Caco-2 (cell line): ENCODE results near the gene CLPTM1L. TPM values are rescaled to one million over a fixed set of nuclear protein-coding genes. Genes with fewer than 3 reads are reported as not detected.

Source experiments
- BruUV-seq: library from RNA; stranded (reverse); fragments of 400-500 nt; replicated peaks from 2 replicates; lab custom pipeline; 2021; lab: Mats Ljungman, UMichigan
- CTCF ChIA-PET: fragments of 300-600 bp; sonication (Branson Sonifier 250); formaldehyde crosslinking; loops from one replicate; lab custom pipeline; 2022; ENCODE audit warnings: antibody characterized with exemption; lab: Charles Lee
- POLR2A ChIA-PET: fragments of 300-600 bp; sonication (Branson Sonifier 250); formaldehyde crosslinking; loops from one replicate; lab custom pipeline; 2022; ENCODE audit warnings: antibody characterized with exemption; lab: Charles Lee
- DNase-seq, 2 experiments: peaks; one replicate each; pipeline versions ENCODE4 v3.0.0 to v3.0.0-alpha.2; 2020 to 2022
- H3K27me3 ChIP-seq: replicated peaks from 2 replicates; pipeline ENCODE4 v1.6.0; 2011; ENCODE audit warnings: low read length; ENCODE audit not compliant: control insufficient read depth, insufficient read depth
- H3K36me3 ChIP-seq: 2 replicates; pipeline ENCODE4 v1.5.1; 2011; ENCODE audit warnings: low read length; ENCODE audit not compliant: control insufficient read depth, insufficient read depth
- H3K4me1 ChIP-seq: fragments of 250-450 bp; sonication (Bioruptor Pico); 2 replicates; pipeline ENCODE4 v1.5.1; 2020; ENCODE audit warnings: mild to moderate bottlenecking
- H3K4me3 ChIP-seq: 2 replicates; pipeline ENCODE4 v1.5.1; 2011; ENCODE audit warnings: low read depth, mild to moderate bottlenecking, control low read depth, low read length
- H3K9me3 ChIP-seq: fragments of 250-450 bp; sonication (Bioruptor Pico); 2 replicates; pipeline ENCODE4 v1.5.1; 2020; ENCODE audit warnings: mild to moderate bottlenecking, moderate library complexity
- H3K27ac Mint-ChIP-seq: one replicate; pipeline ENCODE4 v1.8.0; 2022; ENCODE audit warnings: mixed read lengths; ENCODE audit not compliant: unreplicated experiment
- H3K27me3 Mint-ChIP-seq: one replicate; pipeline ENCODE4 v1.8.0; 2022; ENCODE audit warnings: mixed read lengths; ENCODE audit not compliant: insufficient read depth, unreplicated experiment
- H3K36me3 Mint-ChIP-seq: one replicate; pipeline ENCODE4 v1.8.0; 2022; ENCODE audit warnings: mild to moderate bottlenecking, mixed read lengths; ENCODE audit not compliant: insufficient read depth, unreplicated experiment
- H3K4me1 Mint-ChIP-seq: one replicate; pipeline ENCODE4 v1.8.0; 2022; ENCODE audit warnings: low read depth, mixed read lengths; ENCODE audit not compliant: unreplicated experiment
- H3K4me3 Mint-ChIP-seq: one replicate; pipeline ENCODE4 v1.8.0; 2022; ENCODE audit warnings: mild to moderate bottlenecking, moderate library complexity, mixed read lengths; ENCODE audit not compliant: unreplicated experiment
- H3K9me3 Mint-ChIP-seq: one replicate; pipeline ENCODE4 v1.8.0; 2022; ENCODE audit warnings: mixed read lengths; ENCODE audit not compliant: unreplicated experiment
- CTCF ChIP-seq, 2 experiments: fragments of 200-600 bp in 1 of 2; IDR thresholded peaks; 1 replicate in 1 of 2; 2 replicates in 1 of 2; pipeline versions ENCODE4 v1.5.1 to v1.8.0; 2011 to 2022; ENCODE audit warnings: antibody characterized with exemption in 1 of 2, control low read depth in 1 of 2, inconsistent platforms in 1 of 2, low read depth in 1 of 2, low read length in 1 of 2, mild to moderate bottlenecking in 1 of 2, moderate library complexity in 1 of 2; ENCODE audit not compliant: insufficient read depth in 1 of 2, severe bottlenecking in 1 of 2, unreplicated experiment in 1 of 2
- intact Hi-C: fragments of 100-400 bp; cut with micrococcal nuclease; formaldehyde crosslinking; loops from one replicate; pipeline ENCODE4 v1.10.0; 2022; ENCODE audit not compliant: unreplicated experiment
- total RNA-seq: library from RNA; stranded (reverse); gene quantifications from 2 replicates; pipeline ENCODE4 v1.2.3, GENCODE V29; 2022

Gene CLPTM1L
- total RNA-seq, 1 experiment from 2014 or later = 114 TPM

- peaks cover 27% of the 10 kb centered on the region for H3K27me3 Mint-ChIP-seq
- no peak overlapping the region for H3K27ac Mint-ChIP-seq
- H3K9me3 ChIP-seq = no peaks in the 10 kb centered on the region
- BruUV-seq = no TSS peak
- H3K36me3 ChIP-seq = no peaks in the 10 kb centered on the region
- intact Hi-C loops = no loop called here
- H3K36me3 Mint-ChIP-seq = no peaks in the 10 kb centered on the region
- no peaks in the 10 kb centered on the region for H3K9me3 Mint-ChIP-seq
- no peak for DNase-seq
- H3K4me1 Mint-ChIP-seq = no peaks in the 10 kb centered on the region
- H3K4me1 ChIP-seq = no peaks in the 10 kb centered on the region
- H3K4me3 ChIP-seq = no peak overlapping the region
- no peak overlapping the region for H3K4me3 Mint-ChIP-seq
- ChIA-PET CTCF (no interaction called here), POLR2A (no interaction called here)
- H3K27me3 ChIP-seq = no peaks in the 10 kb centered on the region
- no peak for TF ChIP-seq CTCF (IDR thresholded peaks at IDR 0.05; ENCODE audit: insufficient read depth in 1 of 2, low read depth in 1 of 2, low read length in 1 of 2, severe bottlenecking in 1 of 2, unreplicated experiment in 1 of 2)
Observed at GRCh38 chr5:1352231-1353219, 7.6 kb upstream of the CLPTM1L start.

GRCh38 chr5:1351156-1351555, 6.3 kb upstream of the CLPTM1L start:
- H3K9me3 ChIP-seq = no peaks in the 10 kb centered on the region
- H3K36me3 ChIP-seq = no peaks in the 10 kb centered on the region
- peaks cover 18% of the 10 kb centered on the region for H3K27me3 Mint-ChIP-seq
- H3K4me1 ChIP-seq = no peaks in the 10 kb centered on the region
- H3K4me3 ChIP-seq = no peak overlapping the region
- no TSS peak for BruUV-seq
- ChIA-PET POLR2A (no interaction called here), CTCF (no interaction called here)
- intact Hi-C loops = no loop called here
- peaks cover 3% of the 10 kb centered on the region for H3K4me1 Mint-ChIP-seq
- no peak for TF ChIP-seq CTCF (IDR thresholded peaks at IDR 0.05; ENCODE audit: insufficient read depth in 1 of 2, low read depth in 1 of 2, low read length in 1 of 2, severe bottlenecking in 1 of 2, unreplicated experiment in 1 of 2)
- no peaks in the 10 kb centered on the region for H3K27me3 ChIP-seq
- no peaks in the 10 kb centered on the region for H3K9me3 Mint-ChIP-seq
- H3K36me3 Mint-ChIP-seq = peaks cover 1% of the 10 kb centered on the region
- no peak for DNase-seq
- no peak overlapping the region for H3K27ac Mint-ChIP-seq
- H3K4me3 Mint-ChIP-seq = no peak overlapping the region

GRCh38 chr5:1349246-1349645, 4.3 kb upstream of the CLPTM1L start:
- peak in 1 of 2 experiments; percentile 22 for TF ChIP-seq CTCF (IDR thresholded peaks at IDR 0.05; ENCODE audit: insufficient read depth in 1 of 2, low read depth in 1 of 2, low read length in 1 of 2, severe bottlenecking in 1 of 2, unreplicated experiment in 1 of 2)
- Mint-ChIP-seq H3K27ac (no peak overlapping the region), H3K9me3 (no peaks in the 10 kb centered on the region), H3K4me3 (no peak overlapping the region), H3K36me3 (peaks cover 19% of the 10 kb centered on the region), H3K27me3 (peaks cover 12% of the 10 kb centered on the region), H3K4me1 (peaks cover 6% of the 10 kb centered on the region)
- Histone ChIP-seq H3K4me3 (no peak overlapping the region), H3K36me3 (no peaks in the 10 kb centered on the region), H3K9me3 (no peaks in the 10 kb centered on the region), H3K27me3 (no peaks in the 10 kb centered on the region), H3K4me1 (no peaks in the 10 kb centered on the region)
- CTCF ChIA-PET = no interaction called here
- BruUV-seq = no TSS peak
- POLR2A ChIA-PET = interaction anchor here (0.7 kb wide), 1 partner anchor 114 kb away, joined by 3 read pairs; no protein-coding TSS in a partner anchor
- DNase-seq = no peak
- intact Hi-C loops = no loop called here
